Stimulated activated naive CD8-positive, alpha-beta T cell treated with anti-CD3 and anti-CD28 coated beads, Interleukin-15, amount 100 ng/mL, for 72 hours (primary cell): ENCODE results near the gene QSER1.
"Not testable (repeated sequence)": the region's sequence is repeated elsewhere in the genome, so short reads cannot be mapped to it uniquely, and the experiment has no call there.

Experiments used
- ATAC-seq: fragments of 150-1000 bp; cut with Tn5 transposase; 2 replicates; pipeline ENCODE4 v1.10.0; 2021; ENCODE audit warnings: mild to moderate bottlenecking, moderate library complexity
- DNase-seq, 2 donors: peaks; one replicate each; pipeline ENCODE4 v3.0.0; 2021 to 2022
- H3K27ac Mint-ChIP-seq, 2 donors: one replicate each; pipeline ENCODE4 v1.8.0; 2022; ENCODE audit warnings: mild to moderate bottlenecking in 2 of 2, mixed read lengths in 2 of 2, moderate library complexity in 2 of 2
- H3K27me3 Mint-ChIP-seq: one replicate; pipeline ENCODE4 v1.8.0; 2022; ENCODE audit warnings: mixed read lengths
- H3K4me1 Mint-ChIP-seq: one replicate; pipeline ENCODE4 v1.8.0; 2022; ENCODE audit warnings: mild to moderate bottlenecking, mixed read lengths
- H3K4me3 Mint-ChIP-seq, 2 donors: one replicate each; pipeline ENCODE4 v1.8.0; 2022; ENCODE audit warnings: mild to moderate bottlenecking in 2 of 2, mixed read lengths in 2 of 2, moderate library complexity in 1 of 2
- H3K9me3 Mint-ChIP-seq, 2 donors: one replicate each; pipeline ENCODE4 v1.8.0; 2022; ENCODE audit warnings: mixed read lengths in 2 of 2

The QSER1 gene

DNA sequence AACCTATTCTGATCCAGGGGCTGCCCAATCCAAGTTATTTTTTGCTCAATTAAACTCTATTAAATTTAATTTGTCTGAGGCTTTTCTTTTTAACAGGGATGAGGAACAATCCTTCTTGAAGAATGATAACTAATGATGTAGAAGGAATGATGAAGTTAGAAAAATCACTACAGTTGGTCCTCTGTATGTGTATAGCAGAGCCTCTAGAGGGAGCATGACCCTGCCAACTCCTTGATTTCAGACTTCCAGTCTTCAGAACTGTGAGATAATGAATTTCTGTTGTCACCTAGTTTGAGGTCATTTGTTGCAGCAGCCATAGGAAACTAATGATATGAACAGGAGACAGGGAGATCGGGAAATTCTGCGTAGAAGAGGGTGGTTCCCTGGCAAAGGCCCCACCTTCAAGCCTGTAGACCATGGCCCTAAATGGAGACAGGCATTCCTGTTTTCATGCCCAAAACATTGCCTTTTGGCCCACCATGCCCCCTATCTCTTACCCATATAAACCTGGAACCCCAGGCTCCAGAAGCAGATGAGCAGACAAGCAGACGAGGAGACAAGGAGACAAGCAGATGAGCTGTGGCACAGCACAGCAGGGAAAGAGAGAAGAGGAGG is 7.7 kb upstream of the QSER1 start:
- no peaks in the 10 kb centered on the region for H3K4me1 Mint-ChIP-seq
- ATAC-seq (peak; percentile 63), DNase-seq (no peak)
- H3K4me3 Mint-ChIP-seq = no peak overlapping the region
- H3K9me3 Mint-ChIP-seq = no peaks in the 10 kb centered on the region
- peaks cover 5% of the 10 kb centered on the region for H3K27me3 Mint-ChIP-seq
- H3K27ac Mint-ChIP-seq = no peak overlapping the region

GRCh38 chr11:32885556-32885955 is 7.1 kb upstream of the QSER1 start:
- peaks cover 5% of the 10 kb centered on the region for H3K27me3 Mint-ChIP-seq
- no peak for DNase-seq
- H3K9me3 Mint-ChIP-seq = no peaks in the 10 kb centered on the region
- no peak overlapping the region for H3K27ac Mint-ChIP-seq
- H3K4me3 Mint-ChIP-seq = no peak overlapping the region
- no peak for ATAC-seq
- H3K4me1 Mint-ChIP-seq = no peaks in the 10 kb centered on the region

DNA sequence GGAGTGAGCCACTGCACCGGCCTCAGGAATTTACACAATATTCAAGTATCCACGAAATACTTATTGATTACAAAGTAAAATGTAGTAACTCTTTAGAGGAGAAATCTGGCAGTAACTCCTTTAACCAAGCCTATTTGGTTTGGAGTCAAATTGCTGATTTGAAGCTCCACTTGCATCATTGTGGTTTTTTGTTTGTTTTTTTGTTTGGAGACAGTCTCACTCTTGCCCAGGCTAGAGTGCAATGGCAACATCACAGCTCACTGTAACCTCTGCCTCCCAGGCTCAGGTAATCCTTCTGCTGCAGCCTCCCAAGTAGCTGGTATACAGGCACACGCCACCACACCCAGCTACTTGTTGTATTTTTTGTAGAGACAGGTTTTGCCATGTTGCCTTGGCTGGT is 6.4 kb upstream of the QSER1 start:
- DNase-seq = no peak
- Mint-ChIP-seq H3K4me3 (no peak overlapping the region), H3K9me3 (no peaks in the 10 kb centered on the region), H3K4me1 (no peaks in the 10 kb centered on the region), H3K27ac (no peak overlapping the region), H3K27me3 (peaks cover under 1% of the 10 kb centered on the region)
- ATAC-seq = peak; percentile 25

DNA sequence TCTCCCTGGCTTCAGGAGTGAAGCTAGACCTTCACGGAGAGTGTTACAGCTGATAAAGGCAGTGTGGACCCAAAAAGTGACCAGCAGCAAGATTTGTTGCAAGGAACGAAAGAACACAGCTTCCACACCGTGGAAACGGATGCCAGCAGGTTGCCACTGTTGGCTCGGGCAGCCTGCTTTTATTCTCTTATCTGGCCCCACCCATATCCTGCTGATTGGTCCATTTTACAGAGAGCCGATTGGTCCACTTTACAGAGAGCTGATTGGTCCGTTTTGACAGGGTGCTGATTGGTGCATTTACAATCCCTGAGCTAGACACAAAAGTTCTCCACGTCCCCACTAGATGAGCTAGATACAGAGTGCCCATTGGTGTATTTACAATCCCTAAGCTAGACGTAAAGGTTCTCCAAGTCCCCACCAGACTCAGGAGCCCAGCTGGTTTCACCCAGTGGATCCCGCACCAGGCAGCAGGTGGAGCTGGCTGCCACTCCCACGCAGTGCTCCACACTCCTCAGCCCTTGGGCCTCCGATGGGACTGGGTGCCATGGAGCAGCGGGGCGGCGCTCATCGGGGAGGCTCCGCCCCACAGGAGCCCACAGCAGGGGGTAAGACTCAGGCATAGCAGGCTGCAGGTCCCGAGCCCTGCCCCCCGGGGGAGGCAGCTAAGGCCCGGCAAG is 4.8 kb upstream of the QSER1 start:
- not testable (repeated sequence) for H3K27ac Mint-ChIP-seq, ATAC-seq, H3K27me3 Mint-ChIP-seq, H3K4me3 Mint-ChIP-seq, DNase-seq, H3K9me3 Mint-ChIP-seq
- peaks cover 12% of the 10 kb centered on the region for H3K4me1 Mint-ChIP-seq

DNA sequence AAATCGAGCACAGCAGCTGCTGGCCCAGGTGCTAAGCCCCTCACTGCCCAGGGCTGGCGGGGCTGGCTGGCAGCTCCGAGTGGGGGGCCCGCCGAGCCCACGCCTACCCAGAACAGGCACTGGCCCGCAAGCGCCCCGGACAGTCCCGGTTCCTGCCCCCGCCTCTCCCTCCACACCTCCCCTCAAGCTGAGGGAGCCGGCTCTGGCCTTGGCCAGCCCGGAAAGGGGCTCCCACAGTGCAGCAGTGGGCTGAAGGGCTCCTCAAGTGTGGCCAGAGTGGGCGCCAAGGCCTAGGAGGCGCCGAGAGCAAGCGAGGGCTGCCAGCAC is 4.3 kb upstream of the QSER1 start:
- peaks cover 12% of the 10 kb centered on the region for H3K4me1 Mint-ChIP-seq
- not testable (repeated sequence) for H3K9me3 Mint-ChIP-seq, DNase-seq, H3K27ac Mint-ChIP-seq, H3K4me3 Mint-ChIP-seq, ATAC-seq, H3K27me3 Mint-ChIP-seq

- Mint-ChIP-seq H3K4me1 (peaks cover 12% of the 10 kb centered on the region), H3K4me3 (no peak overlapping the region), H3K27ac (no peak overlapping the region), H3K27me3 (no peaks in the 10 kb centered on the region), H3K9me3 (no peaks in the 10 kb centered on the region)
- DNase-seq = no peak
- ATAC-seq = no peak
Observed at GRCh38 chr11:32888805-32889204, 3.8 kb upstream of the QSER1 start.

DNA sequence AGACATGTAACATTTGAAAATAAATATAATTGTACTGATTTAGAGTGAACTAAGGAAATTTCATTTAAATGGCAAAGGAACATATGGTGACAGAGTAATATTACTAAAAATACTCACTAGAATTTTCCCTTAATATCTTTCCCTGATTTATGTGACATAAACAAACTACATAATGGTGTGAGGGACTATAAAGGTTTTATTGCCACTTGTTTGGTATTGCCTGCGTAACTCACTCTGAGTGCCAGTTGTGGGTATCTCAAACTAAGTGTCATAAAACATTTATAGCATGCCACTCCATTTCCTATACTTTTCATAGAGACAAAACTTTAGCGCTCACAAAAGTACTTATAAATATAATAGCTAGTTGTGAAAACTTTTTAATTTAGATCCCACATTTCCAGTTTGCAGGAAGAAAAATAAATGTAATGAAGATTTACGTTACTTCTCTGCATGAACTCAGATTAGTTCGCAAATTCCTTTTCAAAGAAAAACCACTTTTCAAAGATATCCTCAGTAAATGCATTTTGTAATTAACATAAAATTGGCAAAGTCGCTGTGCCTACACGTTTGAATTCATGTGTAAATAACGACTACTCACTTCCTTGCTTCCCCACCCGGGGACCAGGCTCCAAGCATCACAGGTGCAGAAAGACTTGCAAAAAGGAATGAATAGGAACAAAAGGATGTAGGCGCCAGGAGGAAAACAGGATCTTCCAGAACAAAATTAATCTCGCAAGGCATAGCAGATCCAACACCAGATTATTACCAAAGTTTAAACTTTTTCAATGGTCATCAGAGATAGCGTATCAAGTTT is 1.6 kb upstream of the QSER1 start:
- H3K4me3 Mint-ChIP-seq = peak overlapping the region in 1 of 2 donors; percentile 79
- H3K27ac Mint-ChIP-seq = no peak overlapping the region
- DNase-seq (no peak), ATAC-seq (no peak)
- H3K4me1 Mint-ChIP-seq = peaks cover 27% of the 10 kb centered on the region
- no peaks in the 10 kb centered on the region for H3K9me3 Mint-ChIP-seq
- no peaks in the 10 kb centered on the region for H3K27me3 Mint-ChIP-seq

DNA sequence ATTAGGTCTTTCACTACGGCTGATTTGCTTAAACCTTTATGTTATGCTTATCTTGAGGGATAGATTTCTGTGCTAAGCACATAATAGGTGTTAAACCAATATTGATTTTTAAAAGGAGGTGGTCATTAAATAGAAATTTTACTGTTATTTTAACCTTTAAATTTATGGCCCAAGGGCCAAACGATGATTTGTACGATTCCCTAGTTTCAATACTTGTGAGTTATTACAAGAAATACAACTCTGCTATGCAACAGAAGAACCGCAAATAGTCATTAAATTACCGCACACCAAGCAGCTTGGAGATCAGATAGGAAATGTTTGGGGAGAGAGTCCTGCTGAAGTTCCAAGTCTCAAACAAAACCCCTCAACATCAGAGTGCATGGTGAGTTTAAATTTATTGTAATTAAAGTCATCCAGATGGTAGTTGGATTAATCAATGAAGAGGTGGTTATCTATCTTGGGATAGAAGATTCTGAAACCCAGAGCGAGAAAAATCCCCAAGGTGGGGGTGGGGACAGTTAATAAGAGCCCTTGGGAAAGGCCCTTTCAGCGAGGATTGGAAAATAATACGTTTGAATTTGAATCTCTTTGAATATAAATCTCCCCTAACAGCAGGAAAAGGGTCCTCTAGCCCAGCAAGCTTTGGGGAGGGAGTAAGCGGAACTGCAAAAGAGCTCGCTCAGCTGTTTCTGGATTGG is 805 bp upstream of the QSER1 start:
- Mint-ChIP-seq H3K4me1 (peaks cover 28% of the 10 kb centered on the region), H3K4me3 (peak overlapping the region; percentile 78 to 79), H3K9me3 (no peaks in the 10 kb centered on the region), H3K27me3 (no peaks in the 10 kb centered on the region), H3K27ac (peak overlapping the region; percentile 74 to 93)
- peak; percentile 44 for ATAC-seq
- no peak for DNase-seq

DNA sequence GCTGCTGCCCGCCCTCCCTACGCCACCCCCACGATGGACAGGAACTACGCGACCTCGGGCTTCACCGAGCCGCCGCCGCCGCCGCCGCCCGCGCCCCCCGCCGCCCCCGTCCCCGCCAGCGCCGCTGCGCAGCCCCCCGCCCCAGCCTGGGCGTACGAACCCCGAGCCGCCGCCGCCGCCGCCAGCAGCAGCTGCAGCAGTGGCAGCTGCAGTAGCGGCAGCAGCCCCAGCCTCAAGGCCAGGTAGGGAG is 407 bp downstream of the QSER1 start:
- H3K9me3 Mint-ChIP-seq = no peaks in the 10 kb centered on the region
- H3K4me3 Mint-ChIP-seq = peak overlapping the region; percentile 99 to 100
- no peak for ATAC-seq
- H3K4me1 Mint-ChIP-seq = peaks cover 36% of the 10 kb centered on the region
- no peaks in the 10 kb centered on the region for H3K27me3 Mint-ChIP-seq
- H3K27ac Mint-ChIP-seq = no peak overlapping the region
- no peak for DNase-seq

DNA sequence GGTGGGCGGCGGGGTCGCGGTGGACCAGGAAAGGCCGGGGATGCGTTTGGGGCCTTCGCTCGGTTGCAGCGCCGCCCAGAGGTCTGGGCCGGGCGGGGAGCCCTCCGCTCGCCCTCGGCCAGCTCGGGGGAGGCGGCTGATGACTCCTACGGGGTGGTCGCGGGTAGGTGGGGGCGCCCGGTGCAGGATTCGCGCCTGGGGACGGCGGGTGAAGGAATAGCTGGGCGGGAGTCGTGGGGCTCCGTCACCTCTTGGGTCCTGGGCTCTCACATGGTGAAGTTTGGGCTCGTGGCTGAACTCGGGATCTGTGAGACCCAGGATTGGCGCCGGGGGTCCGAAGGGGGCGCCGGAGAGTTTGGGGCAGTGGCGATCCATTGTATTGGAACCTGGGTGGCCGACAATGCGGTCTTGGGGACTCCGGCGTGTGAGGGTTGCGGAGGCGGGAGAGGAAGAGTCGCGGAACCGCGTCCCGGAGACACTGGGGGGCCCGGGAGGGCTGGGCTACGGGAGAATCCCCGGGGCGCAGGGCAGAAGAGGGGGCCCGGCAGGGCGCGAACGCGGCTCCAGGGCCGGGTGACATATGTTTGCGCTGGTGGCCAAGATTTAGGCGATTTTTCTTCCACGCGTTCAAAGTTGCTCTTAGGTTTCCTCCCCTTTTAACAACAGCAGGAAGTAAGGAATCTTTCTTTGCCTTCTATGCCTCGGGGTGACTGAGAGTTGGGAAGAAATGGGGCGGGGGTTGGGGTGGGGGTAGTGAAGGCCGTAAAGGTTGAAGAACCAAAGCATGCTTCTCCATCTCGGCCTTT is 935 bp downstream of the QSER1 start:
- Mint-ChIP-seq H3K27ac (peak overlapping the region; percentile 99), H3K4me1 (peaks cover 38% of the 10 kb centered on the region), H3K4me3 (peak overlapping the region; percentile 99 to 100), H3K9me3 (no peaks in the 10 kb centered on the region), H3K27me3 (no peaks in the 10 kb centered on the region)
- peak; percentile 66 for ATAC-seq
- DNase-seq = peak; percentile 69 to 71

DNA sequence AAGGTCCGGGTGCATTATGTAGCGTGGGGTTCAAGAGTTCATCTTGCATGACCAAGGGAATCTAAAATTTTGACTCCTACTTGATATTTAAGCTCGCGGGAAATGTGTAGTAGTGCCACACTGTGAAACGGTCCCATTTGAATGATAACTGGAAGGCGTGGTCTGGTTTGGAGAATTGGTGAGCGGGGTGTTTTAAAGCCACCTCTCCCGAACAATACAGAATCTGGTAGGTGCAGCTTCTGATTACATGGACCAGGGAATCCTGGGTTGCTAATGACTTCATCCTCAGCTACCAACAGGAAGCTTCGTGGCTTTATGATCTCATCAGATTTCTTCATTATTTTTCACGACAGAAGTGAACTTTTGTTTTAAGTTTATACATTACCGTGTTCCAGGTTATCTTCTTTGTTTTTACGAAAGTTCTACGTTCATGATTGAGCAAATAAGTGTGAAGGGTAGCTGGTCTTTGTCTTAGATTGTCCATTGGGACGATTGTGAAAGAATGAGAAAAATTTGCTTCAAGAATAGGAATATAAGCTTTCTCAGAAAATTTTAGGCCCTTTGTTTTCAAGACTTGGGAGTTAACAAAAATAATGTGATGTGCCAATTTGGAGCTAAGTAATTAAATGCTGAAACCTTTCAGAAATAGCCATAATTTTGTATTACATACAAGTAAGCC is 1.7 kb downstream of the QSER1 start:
- H3K27me3 Mint-ChIP-seq = no peaks in the 10 kb centered on the region
- ATAC-seq (peak; percentile 32), DNase-seq (peak in 1 of 2 donors; percentile 28)
- H3K27ac Mint-ChIP-seq = peak overlapping the region; percentile 99
- H3K9me3 Mint-ChIP-seq = no peaks in the 10 kb centered on the region
- peak overlapping the region; percentile 99 to 100 for H3K4me3 Mint-ChIP-seq
- H3K4me1 Mint-ChIP-seq = peaks cover 43% of the 10 kb centered on the region

GRCh38 chr11:32894921-32895320 is 2.3 kb downstream of the QSER1 start:
- Mint-ChIP-seq H3K4me3 (peak overlapping the region; percentile 42 to 70), H3K4me1 (peaks cover 50% of the 10 kb centered on the region), H3K27ac (no peak overlapping the region), H3K9me3 (no peaks in the 10 kb centered on the region), H3K27me3 (no peaks in the 10 kb centered on the region)
- ATAC-seq (no peak), DNase-seq (no peak)

GRCh38 chr11:32895471-32895870 is 2.9 kb downstream of the QSER1 start:
- no peak for DNase-seq
- Mint-ChIP-seq H3K4me1 (peaks cover 53% of the 10 kb centered on the region), H3K4me3 (peak overlapping the region; percentile 15 to 70), H3K27ac (peak overlapping the region in 1 of 2 donors; percentile 80), H3K27me3 (no peaks in the 10 kb centered on the region), H3K9me3 (no peaks in the 10 kb centered on the region)
- ATAC-seq = no peak

GRCh38 chr11:32897103-32897502 is 4.5 kb downstream of the QSER1 start:
- ATAC-seq = no peak
- Mint-ChIP-seq H3K27ac (no peak overlapping the region), H3K27me3 (no peaks in the 10 kb centered on the region), H3K4me3 (no peak overlapping the region), H3K9me3 (no peaks in the 10 kb centered on the region), H3K4me1 (peaks cover 57% of the 10 kb centered on the region)
- DNase-seq = no peak

GRCh38 chr11:32899438-32899837 is 6.8 kb downstream of the QSER1 start:
- Mint-ChIP-seq H3K4me3 (no peak overlapping the region), H3K4me1 (peaks cover 51% of the 10 kb centered on the region)

More at GRCh38 chr11:32899438-32899837, 6.8 kb downstream of the QSER1 start:
- peak; percentile 28 for ATAC-seq
- Mint-ChIP-seq H3K27me3 (no peaks in the 10 kb centered on the region), H3K9me3 (no peaks in the 10 kb centered on the region), H3K27ac (no peak overlapping the region)
- DNase-seq = no peak
